Ovary (tissue), 3 donors: ENCODE data around the gene ETS1.

Source experiments
- POLR2A ChIP-seq: fragments of 450-650 bp; IDR thresholded peaks from one replicate; pipeline ENCODE4 v1.6.1; 2017; ENCODE audit warnings: antibody characterized with exemption, mild to moderate bottlenecking, moderate library complexity
- TF ChIP-seq, protein P1 (sequence below), 3 donors: fragments of 450-650 bp in 2 of 3; fragments of 200-600 bp in 1 of 3; IDR thresholded peaks; one replicate each; pipeline versions ENCODE4 v1.5.1 to v1.8.0; 2016 to 2022; ENCODE audit warnings: antibody characterized with exemption in 3 of 3, mild to moderate bottlenecking in 1 of 3
- donor health status: DM: no; HTN: no; CAD: no.

DNA sequence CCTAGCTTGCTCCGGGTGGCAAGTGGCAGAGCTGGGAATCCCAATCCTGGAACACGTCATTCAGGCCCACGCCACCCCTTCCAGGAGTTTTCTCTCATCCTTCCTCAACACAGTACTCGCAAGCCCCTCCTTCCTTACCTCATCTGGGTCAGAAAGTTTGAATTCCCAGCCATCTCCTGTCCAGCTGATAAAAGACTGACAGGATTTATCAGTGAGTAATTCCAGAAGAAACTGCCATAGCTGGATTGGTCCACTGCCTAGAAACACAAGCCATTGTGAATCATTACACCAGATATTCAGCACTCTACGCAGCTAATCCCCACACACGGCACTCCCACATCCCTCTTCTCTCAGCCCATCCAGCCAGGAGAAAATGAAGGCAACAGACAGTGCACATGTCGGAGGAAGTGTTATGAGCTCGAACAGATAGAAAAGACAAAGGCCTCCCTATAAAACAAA lies 124.0 kb downstream of the ETS1 start:
- TF ChIP-seq, protein P1, sequence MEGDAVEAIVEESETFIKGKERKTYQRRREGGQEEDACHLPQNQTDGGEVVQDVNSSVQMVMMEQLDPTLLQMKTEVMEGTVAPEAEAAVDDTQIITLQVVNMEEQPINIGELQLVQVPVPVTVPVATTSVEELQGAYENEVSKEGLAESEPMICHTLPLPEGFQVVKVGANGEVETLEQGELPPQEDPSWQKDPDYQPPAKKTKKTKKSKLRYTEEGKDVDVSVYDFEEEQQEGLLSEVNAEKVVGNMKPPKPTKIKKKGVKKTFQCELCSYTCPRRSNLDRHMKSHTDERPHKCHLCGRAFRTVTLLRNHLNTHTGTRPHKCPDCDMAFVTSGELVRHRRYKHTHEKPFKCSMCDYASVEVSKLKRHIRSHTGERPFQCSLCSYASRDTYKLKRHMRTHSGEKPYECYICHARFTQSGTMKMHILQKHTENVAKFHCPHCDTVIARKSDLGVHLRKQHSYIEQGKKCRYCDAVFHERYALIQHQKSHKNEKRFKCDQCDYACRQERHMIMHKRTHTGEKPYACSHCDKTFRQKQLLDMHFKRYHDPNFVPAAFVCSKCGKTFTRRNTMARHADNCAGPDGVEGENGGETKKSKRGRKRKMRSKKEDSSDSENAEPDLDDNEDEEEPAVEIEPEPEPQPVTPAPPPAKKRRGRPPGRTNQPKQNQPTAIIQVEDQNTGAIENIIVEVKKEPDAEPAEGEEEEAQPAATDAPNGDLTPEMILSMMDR (IDR thresholded peaks at IDR 0.05) = no peak
- TF ChIP-seq POLR2A = no peak
